Measurements from ENCODE around the gene C17orf100. TPM values are rescaled to one million over a fixed set of nuclear protein-coding genes. Genes with fewer than 3 reads are reported as not detected.

C17orf100 gene
- total and polyA plus RNA-seq, 4 donors = 0.56 to 33.2 (median 2.7) TPM

DNA sequence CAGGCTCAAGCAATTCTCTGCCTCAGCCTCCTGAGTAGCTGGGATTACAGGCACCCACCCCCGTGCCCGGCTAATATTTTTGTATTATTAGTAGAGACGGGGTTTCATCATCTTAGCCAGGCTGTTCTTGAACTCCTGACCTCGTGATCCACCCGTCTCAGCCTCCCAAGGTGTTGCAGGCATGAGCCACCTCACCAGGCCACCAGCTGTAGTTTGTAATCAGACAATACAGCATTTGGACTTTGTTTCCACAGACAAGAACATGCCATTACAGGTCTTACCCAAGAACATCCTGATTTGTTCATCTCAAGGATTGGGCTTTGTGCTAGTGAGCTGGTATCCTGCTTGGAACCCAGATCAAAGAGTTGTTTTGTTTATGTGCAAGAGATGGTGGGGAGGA is 30.1 kb downstream of the C17orf100 start:
- H3K4me1 ChIP-seq (ENCODE audit: control insufficient read depth in 4 of 4, insufficient read depth in 4 of 4, low read length in 3 of 4) = peaks cover 6 to 46% (median 34%) of the 10 kb centered on the region in 4 donors
- no peak overlapping the region for H3K27ac ChIP-seq (ENCODE audit: low read depth in 1 of 2, low read length in 2 of 2)
- no peaks in the 10 kb centered on the region for H3K9me3 ChIP-seq (ENCODE audit: control insufficient read depth in 4 of 4, low read length in 3 of 4)
- WGBS = 40% methylated on average over 5 of the region's 5 CpGs
- no peak for DNase-seq (ENCODE audit: low spot score)
- H3K9ac ChIP-seq (ENCODE audit: low read depth in 1 of 2, low read length in 2 of 2) = no peak overlapping the region
- no peak overlapping the region for H3K4me3 ChIP-seq (ENCODE audit: low read depth in 1 of 3, low read length in 3 of 3)
- TF ChIP-seq RXRA (IDR thresholded peaks at IDR 0.05) (peak in 1 of 2 donors; percentile 6), JUND (IDR thresholded peaks at IDR 0.05) (no peak), HNF4A (conservative IDR thresholded peaks at IDR 0.05) (peak in 1 of 2 donors; percentile 53)
- H3K27me3 ChIP-seq (ENCODE audit: control insufficient read depth in 4 of 4, insufficient read depth in 4 of 4, low read length in 3 of 4) = no peaks in the 10 kb centered on the region
- no peaks in the 10 kb centered on the region for H3K36me3 ChIP-seq (ENCODE audit: control insufficient read depth in 4 of 4, insufficient read depth in 3 of 4, low read depth in 1 of 4, low read length in 3 of 4)

GRCh38 chr17:6682339-6682738 is 30.8 kb downstream of the C17orf100 start:
- Histone ChIP-seq H3K4me1 (ENCODE audit: control insufficient read depth in 4 of 4, insufficient read depth in 4 of 4, low read length in 3 of 4) (peaks cover 4 to 46% (median 34%) of the 10 kb centered on the region in 4 donors), H3K27me3 (ENCODE audit: control insufficient read depth in 4 of 4, insufficient read depth in 4 of 4, low read length in 3 of 4) (no peaks in the 10 kb centered on the region), H3K36me3 (ENCODE audit: control insufficient read depth in 4 of 4, insufficient read depth in 3 of 4, low read depth in 1 of 4, low read length in 3 of 4) (peaks cover 0 to 1% (median under 1%) of the 10 kb centered on the region in 4 donors), H3K9ac (ENCODE audit: low read depth in 1 of 2, low read length in 2 of 2) (no peak overlapping the region), H3K27ac (ENCODE audit: low read depth in 1 of 2, low read length in 2 of 2) (no peak overlapping the region), H3K9me3 (ENCODE audit: control insufficient read depth in 4 of 4, low read length in 3 of 4) (no peaks in the 10 kb centered on the region), H3K4me3 (ENCODE audit: low read depth in 1 of 3, low read length in 3 of 3) (no peak overlapping the region)
- WGBS = 95% methylated on average over 4 of the region's 4 CpGs
- DNase-seq (ENCODE audit: low spot score) = no peak
- no peak for TF ChIP-seq YY1 (IDR thresholded peaks at IDR 0.05)
- TF ChIP-seq EGR1 (IDR thresholded peaks at IDR 0.05; ENCODE audit: low read depth in 2 of 2) = no peak
- TF ChIP-seq NR2F2 (IDR thresholded peaks at IDR 0.05) = no peak
- TF ChIP-seq GABPA (IDR thresholded peaks at IDR 0.05 in 1 of 2, conservative IDR thresholded peaks at IDR 0.05 in 1 of 2) = no peak
- TF ChIP-seq HNF4A (conservative IDR thresholded peaks at IDR 0.05) = no peak
- TF ChIP-seq CTCF (IDR thresholded peaks at IDR 0.05; ENCODE audit: low read depth, low read length, missing input control) = no peak
- TF ChIP-seq RAD21 (IDR thresholded peaks at IDR 0.05) = no peak
- TF ChIP-seq ZBTB33 (IDR thresholded peaks at IDR 0.05) = no peak

DNA sequence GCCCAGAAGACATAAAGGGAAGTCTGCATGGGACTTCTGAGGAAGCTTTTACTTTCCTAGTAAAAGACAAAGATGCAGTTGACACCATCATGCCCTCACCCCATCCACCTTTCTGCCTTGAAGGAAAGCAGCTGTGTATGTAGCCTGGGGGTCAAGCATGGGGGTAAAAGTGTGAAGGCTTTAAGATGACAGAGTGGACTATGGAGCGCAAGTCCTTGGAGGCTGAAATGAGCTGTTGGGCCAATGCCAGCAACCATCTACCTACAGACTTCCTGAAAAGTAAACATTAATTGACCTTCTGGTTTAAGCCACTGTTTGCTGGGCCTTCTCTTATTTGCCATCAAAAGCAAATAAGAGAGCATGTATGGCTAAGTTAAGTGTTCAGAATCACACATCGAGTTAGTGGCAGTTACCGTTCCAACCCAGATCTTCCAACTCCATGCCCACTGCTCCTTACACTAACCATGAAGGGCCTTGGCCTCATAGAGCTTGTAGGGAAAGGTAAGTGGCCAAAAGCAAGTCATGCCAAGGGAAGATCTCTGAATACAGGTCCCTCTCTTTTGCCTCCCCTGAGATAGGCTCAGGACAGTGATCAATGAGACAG is 31.6 kb downstream of the C17orf100 start:
- H3K9me3 ChIP-seq (ENCODE audit: control insufficient read depth in 4 of 4, low read length in 3 of 4) = no peaks in the 10 kb centered on the region
- H3K4me3 ChIP-seq (ENCODE audit: low read depth in 1 of 3, low read length in 3 of 3) = no peak overlapping the region
- H3K27me3 ChIP-seq (ENCODE audit: control insufficient read depth in 4 of 4, insufficient read depth in 4 of 4, low read length in 3 of 4) = no peaks in the 10 kb centered on the region
- H3K9ac ChIP-seq (ENCODE audit: low read depth in 1 of 2, low read length in 2 of 2) = no peak overlapping the region
- TF ChIP-seq ATF3 (IDR thresholded peaks at IDR 0.05) = peak; percentile 27
- peak in 1 of 2 donors; percentile 30 for TF ChIP-seq RXRA (IDR thresholded peaks at IDR 0.05)
- peak; percentile 39 to 52 for TF ChIP-seq HNF4A (conservative IDR thresholded peaks at IDR 0.05)
- peak in 1 of 2 donors; percentile 11 for TF ChIP-seq JUND (IDR thresholded peaks at IDR 0.05)
- TF ChIP-seq NR2F2 (IDR thresholded peaks at IDR 0.05) = no peak
- peak; percentile 6 for TF ChIP-seq SP1 (IDR thresholded peaks at IDR 0.05)
- peak overlapping the region in 1 of 2 donors; percentile 4 for H3K27ac ChIP-seq (ENCODE audit: low read depth in 1 of 2, low read length in 2 of 2)
- DNase-seq (ENCODE audit: low spot score) = no peak
- H3K36me3 ChIP-seq (ENCODE audit: control insufficient read depth in 4 of 4, insufficient read depth in 3 of 4, low read depth in 1 of 4, low read length in 3 of 4) = peaks cover 1 to 7% (median 5%) of the 10 kb centered on the region in 4 donors
- 45% methylated on average over 3 of the region's 3 CpGs for WGBS
- H3K4me1 ChIP-seq (ENCODE audit: control insufficient read depth in 4 of 4, insufficient read depth in 4 of 4, low read length in 3 of 4) = peaks cover 4 to 51% (median 37%) of the 10 kb centered on the region in 4 donors
